Activated CD8-positive, alpha-beta memory T cell treated with anti-CD3 and anti-CD28 coated beads for 4 hours (primary cell): ENCODE measurements around the gene TCEA3.

Experiments
- DNase-seq, 2 donors: peaks; one replicate each; pipeline ENCODE4 v3.0.0-alpha.2; 2020; ENCODE audit warnings: low read depth in 2 of 2

Gene TCEA3

GRCh38 chr1:23424293-23425192 lies at the start of gene TCEA3:
Gene TCEA3, minus strand, starts transcription at chr1:23424748. Its CDS starts 115 bp downstream, at chr1:23424633.
- DNase-seq = no peak

GRCh38 chr1:23473037-23473800 lies 48.7 kb upstream of the TCEA3 start:
- no peak for DNase-seq

- DNase-seq = no peak
Measured at GRCh38 chr1:23472351-23473036, 47.9 kb upstream of the TCEA3 start.

- no peak for DNase-seq
Measured at GRCh38 chr1:23471473-23472075, 47.0 kb upstream of the TCEA3 start.

GRCh38 chr1:23470282-23471070 lies 45.9 kb upstream of the TCEA3 start:
- DNase-seq = no peak

GRCh38 chr1:23469372-23469982 lies 44.9 kb upstream of the TCEA3 start:
- DNase-seq = no peak

- no peak for DNase-seq
Measured at GRCh38 chr1:23466423-23466989, 42.0 kb upstream of the TCEA3 start.

GRCh38 chr1:23463286-23463685 lies 38.7 kb upstream of the TCEA3 start:
- DNase-seq = no peak

- DNase-seq = no peak
Measured at GRCh38 chr1:23462766-23463165, 38.2 kb upstream of the TCEA3 start.

GRCh38 chr1:23461050-23461449 lies 36.5 kb upstream of the TCEA3 start:
- no peak for DNase-seq

GRCh38 chr1:23460519-23460918 lies 36.0 kb upstream of the TCEA3 start:
- DNase-seq = no peak

GRCh38 chr1:23459338-23459757 lies 34.8 kb upstream of the TCEA3 start:
- no peak for DNase-seq

- DNase-seq = no peak
Measured at GRCh38 chr1:23456226-23456625, 31.7 kb upstream of the TCEA3 start.

- no peak for DNase-seq
Measured at GRCh38 chr1:23453455-23454000, 29.0 kb upstream of the TCEA3 start.

- no peak for DNase-seq
Measured at GRCh38 chr1:23452011-23452411, 27.5 kb upstream of the TCEA3 start.

GRCh38 chr1:23451441-23451840 lies 26.9 kb upstream of the TCEA3 start:
- no peak for DNase-seq

GRCh38 chr1:23450894-23451293 lies 26.3 kb upstream of the TCEA3 start:
- no peak for DNase-seq

GRCh38 chr1:23449958-23450357 lies 25.4 kb upstream of the TCEA3 start:
- no peak for DNase-seq

GRCh38 chr1:23449306-23449705 lies 24.8 kb upstream of the TCEA3 start:
- no peak for DNase-seq

- no peak for DNase-seq
Measured at GRCh38 chr1:23448846-23449245, 24.3 kb upstream of the TCEA3 start.
